ENCODE measurements around the gene ENO1. TPM values are rescaled to one million over a fixed set of nuclear protein-coding genes. Genes with fewer than 3 reads are reported as not detected.

Gene ENO1
- total and polyA plus RNA-seq, 2 of the 8 experiments (the other 6 are each of a cell fraction or from before 2014, with no cell fraction given): 1,763 to 2,117 TPM

DNA sequence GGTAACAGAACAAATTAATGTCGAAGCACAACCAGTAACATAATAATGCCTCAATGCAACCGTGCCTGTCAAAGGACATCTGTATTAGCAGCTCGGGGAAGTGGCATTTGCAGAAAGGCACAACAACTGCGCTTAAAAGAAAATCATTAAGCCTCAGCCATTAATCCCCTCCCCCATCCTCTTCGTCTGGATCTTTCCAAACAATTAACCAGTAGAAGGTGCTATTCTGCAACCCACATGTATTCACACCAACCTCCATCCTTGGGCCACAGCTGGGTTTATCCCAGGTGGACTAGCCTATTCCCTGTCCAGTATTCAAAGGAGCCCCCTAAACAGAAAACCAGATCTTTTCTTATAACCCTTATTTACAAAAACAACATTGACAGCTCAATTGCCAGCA, 63.6 kb downstream of the ENO1 start:
- peaks cover 9% of the 10 kb centered on the region; the same call in 1 of the 2 replicates for H3K79me1 ChIP-seq (ENCODE audit: low read depth, low read length)
- CTCF ChIA-PET (ENCODE audit: partially characterized antibody): interaction anchor here (0.6 to 3.5 kb wide), 9 partner anchors 9 to 129 kb away, joined by 3 to 27 read pairs (median 3); no protein-coding TSS in a partner anchor
- no peak overlapping the region for H3K23ac ChIP-seq (ENCODE audit: insufficient read length)
- peak overlapping the region in 1 of 4 experiments; percentile 95; a peak in 4 of 8 replicates for H3K4me3 ChIP-seq (ENCODE audit: extremely low read depth in 1 of 4, insufficient read depth in 2 of 4, low read depth in 3 of 4, low read length in 4 of 4)
- no peak overlapping the region for H2AFZ ChIP-seq (ENCODE audit: low read length)
- no peak overlapping the region for H2BK20ac ChIP-seq (ENCODE audit: low read length)
- H3K14ac ChIP-seq (ENCODE audit: insufficient read length): no peak overlapping the region
- H2BK120ac ChIP-seq (replicated peaks; ENCODE audit: low read depth, low read length): no peak overlapping the region
- no peak overlapping the region for H2AK5ac ChIP-seq (ENCODE audit: low read depth, low read length)
- 56% methylated on average over 5 of the region's 5 CpGs; no CpG with 5 or more reads in 1 of the 2 experiments for WGBS, 2 experiments (ENCODE audit: extremely low coverage in 1 of 2, insufficient coverage in 1 of 2, insufficient read length in 1 of 2, insufficient replicate concordance in 2 of 2, low coverage in 1 of 2, low lambda C conversion rate in 2 of 2, missing lambda C conversion rate in 1 of 2)
- TF ChIP-seq SIN3A (conservative IDR thresholded peaks at IDR 0.05 in 1 of 2, IDR thresholded peaks at IDR 0.05 in 1 of 2; ENCODE audit: low read depth in 1 of 2, low read length in 2 of 2): 0 out of 4 replicates have a peak, but pooled peaks of 1 of the 2 experiments have one; percentile 15
- TF ChIP-seq RAD21 (IDR thresholded peaks at IDR 0.05 in 1 of 2, conservative IDR thresholded peaks at IDR 0.05 in 1 of 2; ENCODE audit: low read depth in 2 of 2, low read length in 2 of 2): peak; percentile 32 to 47; a peak in 3 of 4 replicates
- no peak for TF ChIP-seq POLR2A (IDR thresholded peaks at IDR 0.05; ENCODE audit: control extremely low read depth in 1 of 2, low read depth in 2 of 2, low read length in 2 of 2)
- TF ChIP-seq, protein P1, sequence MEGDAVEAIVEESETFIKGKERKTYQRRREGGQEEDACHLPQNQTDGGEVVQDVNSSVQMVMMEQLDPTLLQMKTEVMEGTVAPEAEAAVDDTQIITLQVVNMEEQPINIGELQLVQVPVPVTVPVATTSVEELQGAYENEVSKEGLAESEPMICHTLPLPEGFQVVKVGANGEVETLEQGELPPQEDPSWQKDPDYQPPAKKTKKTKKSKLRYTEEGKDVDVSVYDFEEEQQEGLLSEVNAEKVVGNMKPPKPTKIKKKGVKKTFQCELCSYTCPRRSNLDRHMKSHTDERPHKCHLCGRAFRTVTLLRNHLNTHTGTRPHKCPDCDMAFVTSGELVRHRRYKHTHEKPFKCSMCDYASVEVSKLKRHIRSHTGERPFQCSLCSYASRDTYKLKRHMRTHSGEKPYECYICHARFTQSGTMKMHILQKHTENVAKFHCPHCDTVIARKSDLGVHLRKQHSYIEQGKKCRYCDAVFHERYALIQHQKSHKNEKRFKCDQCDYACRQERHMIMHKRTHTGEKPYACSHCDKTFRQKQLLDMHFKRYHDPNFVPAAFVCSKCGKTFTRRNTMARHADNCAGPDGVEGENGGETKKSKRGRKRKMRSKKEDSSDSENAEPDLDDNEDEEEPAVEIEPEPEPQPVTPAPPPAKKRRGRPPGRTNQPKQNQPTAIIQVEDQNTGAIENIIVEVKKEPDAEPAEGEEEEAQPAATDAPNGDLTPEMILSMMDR (IDR thresholded peaks at IDR 0.05; ENCODE audit: control extremely low read depth in 1 of 3, insufficient read depth in 1 of 3, low read depth in 1 of 3, low read length in 3 of 3): peak in 2 of 3 experiments; percentile 38 to 54; a peak in 3 of 4 replicates
- peak; percentile 40; the same call in 1 of the 2 replicates for TF ChIP-seq CHD2 (IDR thresholded peaks at IDR 0.05; ENCODE audit: low read length)
- TF ChIP-seq CEBPB (IDR thresholded peaks at IDR 0.05; ENCODE audit: low read depth, low read length): no peak
- no peak for TF ChIP-seq CBX5 (IDR thresholded peaks at IDR 0.05; ENCODE audit: low read depth, low read length)
- peak in 1 of 2 experiments; percentile 71; a peak in 1 of 4 replicates for TF ChIP-seq HDAC2 (IDR thresholded peaks at IDR 0.05; ENCODE audit: borderline replicate concordance in 1 of 2, low read depth in 2 of 2, low read length in 2 of 2)
- TF ChIP-seq YY1 (IDR thresholded peaks at IDR 0.05; ENCODE audit: low read depth, low read length): peak; percentile 72; the same call in 1 of the 2 replicates
- no peak overlapping the region for H4K91ac ChIP-seq (replicated peaks; ENCODE audit: insufficient read length, low read length)
- no peak overlapping the region for H2BK5ac ChIP-seq (ENCODE audit: low read depth, low read length)
- H2BK15ac ChIP-seq (ENCODE audit: low read length): no peak overlapping the region
- H4K5ac ChIP-seq (ENCODE audit: insufficient read length, low read depth, low read length): no peak overlapping the region
- FAIRE-seq (peak; percentile 39), DNase-seq (ENCODE audit: low read depth in 1 of 2, low spot score in 2 of 2) (no peak)
- peaks cover 5% of the 10 kb centered on the region for H3K23me2 ChIP-seq (ENCODE audit: low read depth, low read length)
- H3K36me3 ChIP-seq (ENCODE audit: control insufficient read depth in 2 of 4, insufficient read depth in 4 of 4, low read length in 3 of 4): no peaks in the 10 kb centered on the region
- peaks cover 18 to 71% of the 10 kb centered on the region in 2 experiments for H3K79me2 ChIP-seq (ENCODE audit: control insufficient read depth in 1 of 2, insufficient read depth in 2 of 2, low read length in 2 of 2)
- H3K4ac ChIP-seq (replicated peaks; ENCODE audit: insufficient read length, low read depth, low read length): no peak overlapping the region
- H3K27ac ChIP-seq (ENCODE audit: low read depth, low read length): no peak overlapping the region
- H3K9ac ChIP-seq (replicated peaks in 1 of 4; ENCODE audit: extremely low read depth in 1 of 4, low read depth in 3 of 4, low read length in 3 of 4): no peak overlapping the region
- no peaks in the 10 kb centered on the region for H3K9me3 ChIP-seq (ENCODE audit: insufficient read depth in 2 of 2, low read depth in 1 of 2, low read length in 1 of 2)
- no peak overlapping the region for H2BK12ac ChIP-seq (ENCODE audit: low read depth, low read length)
- peaks cover 3 to 7% (median 4%) of the 10 kb centered on the region in 4 experiments; a peak in 5 of 7 replicates for H3K4me1 ChIP-seq (replicated peaks in 1 of 4; ENCODE audit: control insufficient read depth in 3 of 4, insufficient read depth in 4 of 4, low read length in 3 of 4)
- H4K8ac ChIP-seq (ENCODE audit: extremely low read depth, insufficient read depth, low read length): no peak overlapping the region
- H3K4me2 ChIP-seq (ENCODE audit: insufficient read depth in 1 of 2, low read depth in 2 of 2, low read length in 2 of 2): peak overlapping the region; percentile 79 to 92
- H4K20me1 ChIP-seq (replicated peaks in 1 of 2; ENCODE audit: control insufficient read depth in 1 of 2, insufficient read depth in 2 of 2, low read length in 2 of 2): peaks cover 6 to 9% of the 10 kb centered on the region in 2 experiments
- POLR2A ChIA-PET (ENCODE audit: partially characterized antibody): interaction anchor here (0.7 to 1.8 kb wide), 3 partner anchors 34 to 113 kb away, joined by 3 to 8 read pairs (median 3); no protein-coding TSS in a partner anchor
- no peaks in the 10 kb centered on the region for H3K27me3 ChIP-seq (replicated peaks in 1 of 4; ENCODE audit: control insufficient read depth in 3 of 4, extremely low read depth in 1 of 4, insufficient read depth in 3 of 4, low read length in 3 of 4)
- H3K18ac ChIP-seq (ENCODE audit: extremely low read depth, low read length): no peak overlapping the region
- H3K56ac ChIP-seq (replicated peaks; ENCODE audit: insufficient read length, low read depth, low read length): no peak overlapping the region

Data from H1 (cell line).